ENCODE measurements around the gene SFT2D3. TPM values are rescaled to one million over a fixed set of nuclear protein-coding genes. Genes with fewer than 3 reads are reported as not detected.

The SFT2D3 gene
- total RNA-seq, 1 experiment from 2014 or later, result 5.6 TPM

DNA sequence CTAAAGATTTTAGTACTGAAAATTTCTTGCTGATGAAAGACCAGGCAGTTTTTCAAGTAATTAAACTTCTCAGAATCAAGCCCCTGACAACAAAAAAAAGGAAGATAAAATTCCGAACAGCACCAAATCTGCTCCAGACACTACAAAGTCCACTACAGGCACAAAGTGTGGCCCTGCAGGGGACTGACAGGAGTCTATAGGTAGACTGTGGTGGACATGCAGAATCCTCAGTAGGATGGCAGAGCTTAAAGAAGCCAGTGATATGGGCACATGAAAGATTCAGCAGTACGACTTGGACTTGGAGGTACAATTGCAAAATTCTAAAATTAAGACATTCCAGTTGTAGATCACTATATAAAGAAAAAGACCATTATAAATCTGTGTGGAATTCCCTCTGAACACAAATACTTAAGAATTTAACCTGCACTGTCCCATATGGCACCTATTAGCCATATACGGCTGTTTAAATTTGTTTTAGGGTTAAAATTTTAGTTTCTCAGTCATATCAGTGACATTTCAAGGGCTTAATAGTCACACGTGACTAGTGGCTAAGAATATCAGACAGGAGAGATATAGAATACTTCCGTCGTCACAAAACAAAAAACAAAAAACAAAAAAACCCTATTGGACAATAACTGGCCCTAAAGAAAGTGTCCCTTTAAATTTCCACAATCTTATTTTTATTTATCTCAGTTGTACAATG is 32.0 kb downstream of the SFT2D3 start:
- H3K4me1 ChIP-seq (ENCODE audit: control insufficient read depth, insufficient read depth, low read length), result no peaks in the 10 kb centered on the region
- CTCF ChIA-PET, result no interaction called here
- BruUV-seq (replicated peaks), result no TSS peak
- no peak overlapping the region for H3K27ac ChIP-seq (ENCODE audit: low read length)
- POLR2A ChIA-PET, result no interaction called here
- intact Hi-C loops (cut with micrococcal nuclease; ENCODE audit: unreplicated experiment) (no loop called here), in situ Hi-C loops (cut with HindIII; ENCODE audit: low pct_unique_long_range_greater_than_20kb, low sequenced_read_pairs) (no loop called here)
- H3K27me3 ChIP-seq (ENCODE audit: control insufficient read depth, insufficient read depth, low read length), result no peaks in the 10 kb centered on the region
- H3K4me3 ChIP-seq (ENCODE audit: low read depth in 2 of 2, low read length in 2 of 2), result no peak overlapping the region
- H3K36me3 ChIP-seq (ENCODE audit: control insufficient read depth, insufficient read depth, low read length), result peaks cover 2% of the 10 kb centered on the region; the same call in 1 of the 2 replicates
- H3K9me3 ChIP-seq (ENCODE audit: control insufficient read depth, insufficient read depth, low read depth, low read length), result no peaks in the 10 kb centered on the region
- TF ChIP-seq CTCF (IDR thresholded peaks at IDR 0.05), result no peak
- no peak for TF ChIP-seq TCF7L2 (IDR thresholded peaks at IDR 0.05; ENCODE audit: low read depth, low read length)
- TF ChIP-seq POLR2AphosphoS5 (IDR thresholded peaks at IDR 0.05; ENCODE audit: low read depth, low read length), result no peak
- no peak for TF ChIP-seq SIN3A (IDR thresholded peaks at IDR 0.05; ENCODE audit: borderline replicate concordance, insufficient read depth, low read depth, low read length)
- TF ChIP-seq REST (IDR thresholded peaks at IDR 0.05; ENCODE audit: insufficient read depth in 1 of 2, low read depth in 2 of 2, low read length in 1 of 2), result no peak
- ATAC-seq (no peak), DNase-seq (ENCODE audit: low read depth, low spot score) (no peak)

- Histone ChIP-seq H3K4me3 (ENCODE audit: low read depth in 2 of 2, low read length in 2 of 2) (no peak overlapping the region), H3K36me3 (ENCODE audit: control insufficient read depth, insufficient read depth, low read length) (peaks cover 2% of the 10 kb centered on the region; the same call in 1 of the 2 replicates), H3K9me3 (ENCODE audit: control insufficient read depth, insufficient read depth, low read depth, low read length) (no peaks in the 10 kb centered on the region), H3K4me1 (ENCODE audit: control insufficient read depth, insufficient read depth, low read length) (no peaks in the 10 kb centered on the region), H3K27me3 (ENCODE audit: control insufficient read depth, insufficient read depth, low read length) (no peaks in the 10 kb centered on the region), H3K27ac (ENCODE audit: low read length) (no peak overlapping the region)
- DNase-seq (ENCODE audit: low read depth, low spot score) (no peak), ATAC-seq (no peak)
- ChIA-PET CTCF (no interaction called here), POLR2A (interaction anchor here (1.1 kb wide), 1 partner anchor 21 kb away, joined by 3 read pairs; no protein-coding TSS in a partner anchor)
- BruUV-seq (replicated peaks), result no TSS peak
- intact Hi-C loops (cut with micrococcal nuclease; ENCODE audit: unreplicated experiment), result no loop called here
- in situ Hi-C loops (cut with HindIII; ENCODE audit: low pct_unique_long_range_greater_than_20kb, low sequenced_read_pairs), result no loop called here
- TF ChIP-seq TCF7L2 (IDR thresholded peaks at IDR 0.05; ENCODE audit: low read depth, low read length), result no peak
- no peak for TF ChIP-seq SIN3A (IDR thresholded peaks at IDR 0.05; ENCODE audit: borderline replicate concordance, insufficient read depth, low read depth, low read length)
These were observed 32.7 kb downstream of the SFT2D3 start for GRCh38 chr2:127733816-127734537.
